NCI-H1930 (cell line): Measurements from ENCODE around the gene TSPAN3.

Experiments used
- DNase-seq, 2 experiments: peaks; one replicate each; lab custom pipeline; 2025; lab: John Stamatoyannopoulos, UW

The TSPAN3 gene

DNA sequence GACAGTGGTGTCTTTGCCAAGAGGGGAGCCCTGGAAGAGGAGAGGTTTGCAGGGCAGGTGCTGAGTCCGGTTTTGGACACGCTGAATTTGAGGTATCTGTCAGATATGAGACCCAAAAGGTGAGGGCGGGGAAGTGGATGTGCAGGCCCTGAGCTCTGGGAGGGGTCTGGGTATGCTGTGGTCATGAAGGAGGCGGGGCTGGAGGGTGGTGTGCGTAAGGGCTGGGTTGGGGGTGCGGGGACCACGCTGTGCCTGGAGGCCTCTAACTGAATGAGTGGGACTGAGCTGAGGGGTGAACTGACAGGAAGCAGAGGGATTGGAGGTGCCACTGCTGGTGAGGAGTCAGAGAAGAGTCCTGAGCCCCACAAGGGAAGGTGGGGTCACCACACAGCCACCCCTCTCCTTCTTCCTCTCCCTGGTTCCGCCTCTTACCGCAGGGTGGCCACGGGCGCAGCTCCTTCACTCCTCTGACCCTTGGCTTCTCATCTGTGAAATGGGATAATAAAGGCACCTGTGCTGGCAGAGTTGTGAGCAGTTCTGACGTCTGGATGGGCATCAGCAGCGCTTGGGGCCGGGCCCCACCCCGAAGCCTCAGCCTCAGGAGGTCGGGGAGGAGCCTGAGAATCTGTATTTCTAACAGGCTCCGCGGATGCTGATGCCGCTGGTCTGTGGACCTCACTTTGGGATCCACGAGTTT, 47.2 kb downstream of the TSPAN3 start:
- no peak for DNase-seq

- DNase-seq, result no peak
These were observed 48.0 kb downstream of the TSPAN3 start for GRCh38 chr15:77022646-77023575.

DNA sequence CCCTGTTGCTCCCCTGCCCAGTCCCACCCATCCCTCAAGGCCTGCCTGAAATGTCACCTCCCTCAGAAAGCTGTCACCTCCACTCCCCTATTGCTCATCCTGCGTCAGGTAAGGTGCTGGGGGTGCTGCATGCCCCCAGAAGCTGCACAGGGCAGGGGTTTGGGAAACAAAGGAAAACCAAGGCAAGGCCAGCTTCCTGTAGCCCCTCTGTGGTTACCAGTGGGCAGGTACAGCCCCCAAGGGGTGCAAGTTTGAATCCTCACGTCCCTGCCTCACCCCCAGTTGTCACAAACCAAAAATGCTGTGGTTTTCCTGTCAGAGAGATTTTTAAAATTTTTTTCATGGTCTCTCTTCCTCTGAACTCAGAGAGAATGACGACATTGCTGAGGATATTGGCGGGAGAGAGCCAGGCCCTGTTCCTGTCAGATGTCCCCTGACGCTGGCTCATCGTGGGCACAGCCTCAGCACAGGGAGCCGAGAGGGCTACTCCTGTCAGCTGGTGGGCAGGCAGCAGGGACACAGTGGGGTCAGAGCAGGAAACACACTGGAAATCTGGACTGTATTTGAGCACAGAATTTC, 49.0 kb downstream of the TSPAN3 start:
- DNase-seq, result no peak

GRCh38 chr15:77021088-77021481, 49.8 kb downstream of the TSPAN3 start:
- DNase-seq, result no peak

DNA sequence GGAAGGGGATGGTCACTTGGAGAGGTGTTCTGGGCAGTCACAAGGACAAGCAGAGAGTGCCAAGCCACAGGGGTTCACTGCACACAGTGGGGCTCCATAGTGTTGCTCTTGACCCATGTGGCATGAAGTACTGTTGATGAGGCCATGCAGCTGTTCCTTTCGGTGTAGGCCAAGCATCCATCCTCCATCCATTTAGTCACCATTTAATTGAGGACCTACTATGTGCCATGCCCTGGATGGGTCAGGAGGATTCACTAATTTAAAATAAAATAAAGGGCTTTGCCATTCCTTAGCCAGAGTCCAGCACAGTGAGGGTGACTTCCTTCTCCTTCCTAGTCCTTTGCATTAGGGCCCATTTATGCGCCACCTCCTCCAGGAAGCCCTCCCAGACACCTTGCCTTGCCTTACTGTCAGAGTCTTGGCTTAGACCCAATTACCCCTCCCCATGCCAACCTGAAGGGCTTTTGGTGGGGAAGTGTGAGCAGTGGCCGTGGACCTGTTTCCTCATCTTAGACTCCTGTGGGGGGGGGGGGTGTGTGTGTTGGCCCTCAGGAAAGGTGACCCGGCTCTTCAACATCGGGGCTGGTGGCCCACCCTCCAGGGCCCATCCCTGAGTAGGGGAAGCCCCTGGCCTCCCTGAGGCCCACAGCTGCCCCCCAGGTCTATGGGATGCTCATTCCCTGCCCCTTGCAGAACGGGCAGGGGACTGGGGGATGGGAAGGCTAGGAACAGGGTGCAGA, 50.4 kb downstream of the TSPAN3 start:
- DNase-seq, result no peak

DNA sequence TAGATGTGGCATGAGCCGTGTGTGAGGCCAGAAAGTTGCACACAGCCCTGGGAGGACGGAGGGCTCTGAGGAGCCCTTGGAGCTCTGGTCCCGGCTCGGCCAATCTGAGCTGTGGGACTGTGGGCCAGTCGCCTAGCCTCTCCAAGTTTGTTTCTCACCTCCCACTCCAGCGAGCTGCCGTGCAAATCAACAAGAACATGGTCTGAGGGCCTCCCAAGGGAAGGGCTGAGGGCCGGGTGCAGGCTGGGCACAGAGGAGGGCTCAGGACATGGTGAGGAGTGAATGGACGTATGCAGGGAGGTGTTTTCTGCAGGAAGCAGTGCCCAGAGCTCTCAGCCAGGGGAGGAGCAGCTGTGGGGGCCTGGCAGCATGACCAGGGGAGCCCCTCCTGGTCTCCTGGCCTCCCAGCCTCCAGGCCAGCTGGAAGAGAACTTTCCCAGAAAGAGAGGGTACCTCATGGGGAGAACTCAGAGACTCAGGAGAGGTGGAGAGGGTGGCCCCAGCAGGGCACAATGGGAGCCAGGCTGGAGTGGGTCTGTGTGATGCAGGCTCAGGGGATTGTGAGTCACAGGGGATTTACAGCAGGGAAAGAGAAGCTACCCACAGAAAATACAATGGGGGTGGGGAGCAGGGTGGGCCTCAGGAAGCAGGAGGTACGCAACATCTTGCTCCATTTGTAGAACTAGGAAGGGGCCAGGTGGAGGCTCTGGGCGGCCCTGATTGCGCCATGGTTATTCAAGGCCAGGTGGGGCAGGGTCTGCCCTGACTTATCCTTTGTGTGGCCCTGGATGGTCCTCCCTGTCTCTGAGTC, 51.2 kb downstream of the TSPAN3 start:
- no peak for DNase-seq

- no peak for DNase-seq
These were observed 52.0 kb downstream of the TSPAN3 start for GRCh38 chr15:77018796-77019505.

GRCh38 chr15:77017761-77018720, 52.9 kb downstream of the TSPAN3 start:
- DNase-seq, result no peak

DNA sequence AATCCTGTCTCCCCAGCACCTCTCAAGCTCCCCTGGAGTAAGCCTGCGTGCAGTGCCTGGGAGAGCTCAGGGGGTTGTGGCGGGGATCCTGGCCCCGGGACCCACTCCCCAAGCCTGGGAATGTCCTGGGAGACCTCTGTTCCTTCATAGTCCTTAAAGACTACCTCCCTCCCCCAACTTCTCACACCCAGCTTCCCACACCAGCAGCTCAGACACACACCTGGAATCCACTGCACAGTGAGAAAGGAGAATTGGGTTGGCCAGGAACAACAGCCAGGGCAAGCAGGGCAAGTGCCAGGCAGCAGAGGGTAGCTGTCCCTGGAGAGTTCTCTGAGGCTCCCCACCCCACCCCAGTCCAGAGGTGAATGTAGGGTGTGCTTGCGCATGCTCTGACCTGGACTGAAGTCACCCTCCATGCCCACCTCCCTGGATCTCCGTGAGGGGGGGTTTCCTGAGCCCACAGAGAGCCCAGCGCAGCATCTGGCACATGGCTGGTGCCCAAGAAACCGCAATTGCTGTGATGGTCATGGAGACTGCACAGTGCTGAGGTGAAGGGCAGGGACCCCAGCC, 53.7 kb downstream of the TSPAN3 start:
- no peak for DNase-seq

DNA sequence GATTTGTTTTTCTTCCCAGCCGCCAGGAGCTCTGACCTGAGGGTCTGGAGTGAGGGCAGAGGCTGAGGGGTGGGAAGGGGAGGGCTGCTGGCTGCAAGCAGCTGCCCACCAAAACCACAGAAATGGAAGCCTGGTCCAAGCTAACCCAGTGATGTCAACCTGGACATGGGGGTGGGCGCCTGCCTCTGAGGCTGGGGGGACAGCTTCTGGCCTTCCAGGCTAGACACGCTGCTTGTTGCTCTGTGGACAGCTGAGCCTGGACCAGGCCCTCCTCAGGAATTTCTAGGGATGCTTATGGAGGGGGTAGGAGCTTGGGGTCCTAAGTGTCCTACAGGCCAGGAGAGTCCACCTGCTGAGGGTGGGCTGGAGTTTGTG, 54.6 kb downstream of the TSPAN3 start:
- no peak for DNase-seq

DNA sequence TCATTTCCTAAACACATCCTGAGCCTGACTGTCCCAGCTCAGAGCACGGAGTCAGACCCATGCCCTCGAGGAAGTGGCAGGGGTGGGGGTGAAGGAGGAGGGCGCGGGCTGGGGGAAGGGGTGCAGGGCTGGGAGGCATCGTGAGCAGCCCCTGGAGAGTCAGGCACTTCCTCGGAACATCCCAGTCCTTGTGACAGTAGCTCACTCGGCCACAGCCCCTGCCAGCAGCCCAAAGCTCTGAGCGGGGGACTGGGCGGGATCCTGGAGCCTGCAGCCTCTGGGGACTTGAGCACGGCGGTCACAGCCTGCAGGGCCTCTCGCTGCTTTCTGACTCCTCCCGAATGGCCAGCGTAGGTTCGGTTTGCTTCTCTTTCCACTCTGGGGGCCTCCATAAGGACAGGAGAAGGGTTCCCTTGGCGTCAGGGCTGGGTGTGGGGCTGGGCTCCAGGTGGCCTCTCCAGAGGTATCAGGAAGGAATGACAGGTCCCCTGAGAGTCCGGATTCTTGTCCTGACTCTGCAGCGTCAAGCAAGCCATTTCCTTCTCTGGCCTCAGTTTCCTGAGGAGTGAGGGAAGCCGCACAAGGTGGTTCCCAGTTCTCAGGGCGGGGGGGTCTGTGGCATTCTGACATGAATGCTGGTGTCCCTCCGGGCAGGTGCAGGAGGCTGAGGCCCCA, 55.1 kb downstream of the TSPAN3 start:
- DNase-seq, result no peak

DNA sequence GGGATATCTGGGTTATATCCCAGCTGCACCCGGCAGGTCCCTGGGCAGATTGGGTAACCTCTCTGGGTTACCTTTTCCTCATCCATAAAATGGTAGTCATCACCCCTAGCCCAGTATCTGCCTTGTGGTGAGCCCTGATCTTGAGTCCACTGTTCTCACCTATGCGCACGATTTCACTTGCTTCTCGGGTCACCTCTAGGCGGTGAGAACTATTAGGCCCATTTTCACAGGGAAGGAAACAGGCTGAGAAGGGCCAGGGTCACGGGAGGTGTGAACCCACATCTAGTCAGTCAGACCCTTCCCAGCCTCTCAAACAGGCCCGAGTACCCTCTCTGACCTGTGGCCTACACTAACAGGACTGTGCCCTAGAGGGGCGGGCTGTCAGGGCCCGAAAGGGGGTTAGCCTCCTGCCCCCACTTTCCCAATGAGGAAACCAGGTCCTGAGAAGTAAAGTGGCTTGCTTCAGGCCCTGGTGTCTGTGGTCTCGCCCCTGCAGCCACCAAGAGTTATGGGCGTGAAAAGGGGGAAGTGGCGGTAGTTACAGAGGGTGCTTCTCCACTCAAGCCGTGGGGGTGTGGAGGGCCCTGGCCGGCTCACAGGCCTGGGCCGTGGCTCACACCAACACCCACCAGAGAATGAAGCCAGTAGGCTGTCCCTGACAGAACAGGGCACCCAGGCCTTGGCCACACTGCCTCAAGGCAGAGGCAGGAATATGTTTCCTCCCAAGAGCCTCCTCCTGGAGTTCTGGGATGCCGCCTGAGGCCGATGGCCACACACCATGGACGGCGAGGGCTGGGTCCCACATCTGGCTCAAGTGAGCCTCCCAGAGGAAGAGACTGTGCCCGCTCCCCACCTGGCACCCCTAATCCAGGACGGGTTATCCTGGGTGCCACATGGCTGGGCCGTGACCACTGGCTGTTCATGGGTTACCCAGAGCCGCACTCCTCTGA, 56.5 kb downstream of the TSPAN3 start:
- DNase-seq, result no peak

DNA sequence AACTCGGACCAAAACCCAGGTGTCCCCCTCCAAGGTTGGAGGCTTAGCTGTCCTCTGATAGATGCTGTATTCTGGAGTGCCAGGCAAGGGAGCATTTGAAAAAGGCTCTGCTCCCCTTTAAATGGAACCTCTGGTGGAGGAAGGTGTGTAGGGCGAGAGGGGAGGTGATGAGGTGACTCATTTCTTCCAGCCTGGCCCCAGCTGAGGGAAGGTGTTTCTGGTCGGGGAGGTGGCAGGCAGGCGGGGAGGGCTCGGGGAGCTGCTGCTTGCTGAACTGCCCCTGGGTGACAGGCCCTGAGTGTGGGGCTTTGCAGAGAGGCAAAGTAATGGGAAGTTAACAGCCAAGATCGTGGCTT, 57.2 kb downstream of the TSPAN3 start:
- no peak for DNase-seq

- no peak for DNase-seq
These were observed 58.0 kb downstream of the TSPAN3 start for GRCh38 chr15:77012868-77013267.

GRCh38 chr15:77012117-77012712, 58.7 kb downstream of the TSPAN3 start:
- DNase-seq, result no peak

DNA sequence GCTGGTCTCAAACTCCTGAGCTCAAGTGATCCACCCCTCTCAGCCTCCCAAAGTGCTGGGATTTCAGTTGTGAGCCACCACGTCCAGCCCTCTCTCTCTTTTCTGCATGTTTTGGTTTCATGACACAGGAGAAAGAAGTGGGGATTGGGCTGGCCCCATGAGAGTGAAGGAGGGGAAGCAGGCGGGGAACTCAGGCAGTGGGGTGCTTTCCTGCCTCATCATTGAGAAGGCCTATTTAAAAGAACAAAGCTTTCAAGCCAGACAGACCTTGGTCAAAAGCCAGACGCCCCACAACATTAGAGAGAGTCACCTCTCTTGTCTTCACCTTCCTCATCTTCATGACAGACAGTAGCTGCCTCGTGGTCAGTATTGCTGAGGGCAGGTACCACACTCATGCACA, 60.1 kb downstream of the TSPAN3 start:
- no peak for DNase-seq

DNA sequence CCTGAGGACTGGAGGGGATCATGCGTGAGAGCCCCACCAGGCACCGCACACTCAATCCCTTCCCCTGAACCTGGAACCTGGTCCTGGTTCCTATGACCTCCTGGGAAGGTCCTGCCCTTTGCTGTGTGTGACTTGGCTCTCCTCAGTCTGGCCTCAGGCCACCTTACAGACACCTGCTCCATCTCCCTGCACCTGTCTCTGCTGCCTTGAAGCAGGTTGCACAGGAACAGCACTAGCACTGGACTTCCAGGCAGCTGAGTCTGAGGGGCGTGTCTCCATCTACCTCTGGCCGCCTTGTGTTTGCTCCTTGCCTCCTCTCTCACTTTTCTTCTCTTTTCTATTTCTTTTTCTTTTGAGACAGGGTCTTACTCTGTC, 60.6 kb downstream of the TSPAN3 start:
- DNase-seq, result no peak
